Measurements from ENCODE around the gene KLC1. TPM values are rescaled to one million over a fixed set of nuclear protein-coding genes. Genes with fewer than 3 reads are reported as not detected.

KLC1 gene
- total RNA-seq, 1 experiment from 2014 or later: 216 TPM

GRCh38 chr14:103634156-103634555 lies 5.1 kb downstream of the KLC1 start:
- Mint-ChIP-seq H3K9me3 (ENCODE audit: unreplicated experiment) (no peaks in the 10 kb centered on the region), H3K27me3 (ENCODE audit: insufficient read depth, unreplicated experiment) (no peaks in the 10 kb centered on the region), H3K4me1 (ENCODE audit: insufficient read depth, unreplicated experiment) (peaks cover 23% of the 10 kb centered on the region), H3K4me3 (ENCODE audit: unreplicated experiment) (no peak overlapping the region), H3K36me3 (ENCODE audit: insufficient read depth, unreplicated experiment) (peaks cover 56% of the 10 kb centered on the region), H3K27ac (ENCODE audit: low read depth, unreplicated experiment) (peak overlapping the region; percentile 40)
- DNase-seq (ENCODE audit: unreplicated experiment): no peak
- TF ChIP-seq CTCF (IDR thresholded peaks at IDR 0.05; ENCODE audit: unreplicated experiment): no peak
- ChIA-PET CTCF (no interaction called here), POLR2A (interaction anchor here (0.7 kb wide), 1 partner anchor 610 kb away, joined by 3 read pairs; no protein-coding TSS in a partner anchor)
- BruUV-seq (replicated peaks): no TSS peak
- intact Hi-C loops (cut with micrococcal nuclease): no loop called here

DNA sequence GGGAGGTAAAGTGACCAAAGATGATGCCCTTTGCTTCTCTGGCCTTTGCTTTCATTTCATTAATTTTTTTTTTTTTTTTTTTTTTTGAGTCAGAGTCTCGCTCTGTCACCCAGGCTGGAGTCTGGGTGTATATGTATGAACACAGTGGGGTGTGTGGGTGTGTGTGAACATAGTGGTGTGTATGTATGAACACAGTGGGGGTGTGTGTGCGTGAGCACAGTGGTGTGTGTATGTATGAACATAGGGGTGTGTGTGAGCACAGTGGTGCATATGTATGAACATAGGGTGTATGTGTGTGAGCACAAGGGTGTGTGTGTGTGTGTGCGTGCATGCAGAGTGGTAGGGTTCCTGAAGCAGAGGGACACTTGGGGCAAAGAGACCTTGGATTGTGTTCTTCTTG lies 9.6 kb downstream of the KLC1 start:
- Mint-ChIP-seq H3K4me1 (ENCODE audit: insufficient read depth, unreplicated experiment) (peaks cover 27% of the 10 kb centered on the region), H3K36me3 (ENCODE audit: insufficient read depth, unreplicated experiment) (peaks cover 35% of the 10 kb centered on the region), H3K27ac (ENCODE audit: low read depth, unreplicated experiment) (no peak overlapping the region), H3K4me3 (ENCODE audit: unreplicated experiment) (no peak overlapping the region), H3K9me3 (ENCODE audit: unreplicated experiment) (no peaks in the 10 kb centered on the region), H3K27me3 (ENCODE audit: insufficient read depth, unreplicated experiment) (no peaks in the 10 kb centered on the region)
- CTCF ChIA-PET: interaction anchor here (1.6 kb wide), 1 partner anchor 11 kb away, joined by 3 read pairs; no protein-coding TSS in a partner anchor
- no peak for DNase-seq (ENCODE audit: unreplicated experiment)
- TF ChIP-seq CTCF (IDR thresholded peaks at IDR 0.05; ENCODE audit: unreplicated experiment): no peak
- intact Hi-C loops (cut with micrococcal nuclease): no loop called here
- POLR2A ChIA-PET: interaction anchor here (1.6 kb wide), 1 partner anchor 9 kb away, joined by 4 read pairs; no protein-coding TSS in a partner anchor
- BruUV-seq (replicated peaks): no TSS peak

DNA sequence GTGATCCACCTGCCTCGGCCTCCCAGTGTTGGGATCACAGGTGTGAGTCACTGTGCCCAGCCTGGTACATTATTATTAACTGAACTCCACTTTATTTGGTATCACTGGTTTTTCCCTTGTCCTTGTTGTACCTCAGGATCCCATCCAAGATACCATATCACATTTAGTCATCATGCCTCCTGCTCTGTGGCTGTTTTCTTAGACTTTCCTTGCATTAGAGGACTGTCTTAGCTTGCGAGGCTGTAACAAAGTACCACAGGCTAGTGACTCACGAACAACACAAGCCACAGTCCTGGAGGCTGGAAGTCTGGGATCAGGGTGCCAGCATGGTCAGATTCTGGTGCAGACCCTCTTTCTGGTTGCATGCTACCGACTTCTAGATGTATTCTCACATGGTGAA lies 12.2 kb downstream of the KLC1 start:
- intact Hi-C loops (cut with micrococcal nuclease): no loop called here
- no peak for TF ChIP-seq CTCF (IDR thresholded peaks at IDR 0.05; ENCODE audit: unreplicated experiment)
- DNase-seq (ENCODE audit: unreplicated experiment): peak; percentile 32
- BruUV-seq (replicated peaks): no TSS peak
- ChIA-PET CTCF (interaction anchor here (0.5 to 1.1 kb wide), 2 partner anchors 9 to 68 kb away, joined by 5 to 6 read pairs; no protein-coding TSS in a partner anchor), POLR2A (no interaction called here)
- Mint-ChIP-seq H3K9me3 (ENCODE audit: unreplicated experiment) (no peaks in the 10 kb centered on the region), H3K4me1 (ENCODE audit: insufficient read depth, unreplicated experiment) (peaks cover 17% of the 10 kb centered on the region), H3K27ac (ENCODE audit: low read depth, unreplicated experiment) (no peak overlapping the region), H3K36me3 (ENCODE audit: insufficient read depth, unreplicated experiment) (peaks cover 19% of the 10 kb centered on the region), H3K4me3 (ENCODE audit: unreplicated experiment) (no peak overlapping the region), H3K27me3 (ENCODE audit: insufficient read depth, unreplicated experiment) (no peaks in the 10 kb centered on the region)

- H3K4me1 Mint-ChIP-seq (ENCODE audit: insufficient read depth, unreplicated experiment): peaks cover 1% of the 10 kb centered on the region
- no peak overlapping the region for H3K4me3 Mint-ChIP-seq (ENCODE audit: unreplicated experiment)
- peaks cover 12% of the 10 kb centered on the region for H3K36me3 Mint-ChIP-seq (ENCODE audit: insufficient read depth, unreplicated experiment)
- H3K9me3 Mint-ChIP-seq (ENCODE audit: unreplicated experiment): no peaks in the 10 kb centered on the region
- TF ChIP-seq CTCF (IDR thresholded peaks at IDR 0.05; ENCODE audit: unreplicated experiment): no peak
- intact Hi-C loops (cut with micrococcal nuclease): no loop called here
- BruUV-seq (replicated peaks): no TSS peak
- CTCF ChIA-PET: interaction anchor here (0.6 kb wide), 1 partner anchor 1182 kb away, joined by 3 read pairs; no protein-coding TSS in a partner anchor
- POLR2A ChIA-PET: no interaction called here
- no peaks in the 10 kb centered on the region for H3K27me3 Mint-ChIP-seq (ENCODE audit: insufficient read depth, unreplicated experiment)
- H3K27ac Mint-ChIP-seq (ENCODE audit: low read depth, unreplicated experiment): no peak overlapping the region
- DNase-seq (ENCODE audit: unreplicated experiment): no peak
These were observed 17.2 kb downstream of the KLC1 start for GRCh38 chr14:103646189-103646588.

Measured in MCF 10A (cell line).